ENCODE measurements around the gene MYL12B. TPM values are rescaled to one million over a fixed set of nuclear protein-coding genes. Genes with fewer than 3 reads are reported as not detected.

MYL12B gene
- total RNA-seq, 1 experiment from 2014 or later = 830 TPM

DNA sequence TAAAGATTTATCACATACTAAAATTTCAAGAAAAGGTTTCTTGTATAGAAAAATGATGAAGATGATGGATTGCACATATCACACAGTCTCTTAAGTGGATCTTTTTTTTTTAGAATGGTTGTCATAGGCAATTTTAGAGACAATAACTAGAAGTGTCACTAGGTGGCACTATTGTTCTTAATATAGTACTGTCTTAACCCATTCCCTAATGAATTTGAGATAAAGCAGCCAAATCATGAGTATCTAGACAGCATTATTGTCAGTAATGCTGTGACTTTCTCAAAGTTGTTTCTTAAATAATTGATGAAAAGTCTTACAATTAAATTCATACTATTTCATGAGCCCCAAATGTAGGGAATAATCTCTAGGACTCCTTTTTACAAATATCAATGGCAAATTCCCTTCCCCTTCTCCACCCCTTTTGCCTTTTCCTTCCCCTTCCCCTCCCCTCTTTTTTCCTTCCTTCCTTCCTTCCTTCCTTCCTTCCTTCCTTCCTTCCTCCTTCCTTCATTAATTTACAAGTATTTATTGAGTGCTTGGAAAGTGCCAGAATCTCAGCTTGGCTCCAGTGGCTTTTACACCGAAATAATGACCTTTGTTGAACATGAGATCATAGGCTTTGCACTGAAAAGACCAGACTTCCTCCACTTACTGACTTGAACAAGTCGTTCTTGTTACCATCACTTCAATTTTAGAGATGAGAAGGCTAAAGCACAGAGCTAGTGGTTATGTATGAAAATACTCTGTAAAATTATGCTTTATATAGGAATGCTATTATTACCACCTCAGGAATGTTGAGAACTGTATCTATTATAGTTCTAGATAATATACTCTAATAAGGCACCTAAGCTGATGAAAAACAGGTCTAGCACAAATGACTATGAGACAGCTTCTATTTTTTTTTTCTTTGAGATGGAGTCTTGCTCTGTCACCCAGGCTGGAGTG, 19.8 kb downstream of the MYL12B start:
- Histone ChIP-seq H3K4me1 (replicated peaks) (no peaks in the 10 kb centered on the region), H3K4me3 (no peak overlapping the region), H3K36me3 (peaks cover 27% of the 10 kb centered on the region), H3K27ac (no peak overlapping the region), H3K9me3 (replicated peaks) (no peaks in the 10 kb centered on the region), H3K27me3 (replicated peaks) (no peaks in the 10 kb centered on the region)
- DNase-seq (ENCODE audit: low read depth in 1 of 2, low spot score in 2 of 2) = peak in 1 of 2 experiments; percentile 73

- H3K4me1 ChIP-seq (replicated peaks) = no peaks in the 10 kb centered on the region
- H3K4me3 ChIP-seq = no peak overlapping the region
- H3K27me3 ChIP-seq (replicated peaks) = no peaks in the 10 kb centered on the region
- no peak for DNase-seq (ENCODE audit: low read depth in 1 of 2, low spot score in 2 of 2)
- H3K9me3 ChIP-seq (replicated peaks) = no peaks in the 10 kb centered on the region
- peaks cover 10% of the 10 kb centered on the region for H3K36me3 ChIP-seq
- no peak overlapping the region for H3K27ac ChIP-seq
These were observed 21.4 kb downstream of the MYL12B start for GRCh38 chr18:3283253-3283863.

- no peaks in the 10 kb centered on the region for H3K4me1 ChIP-seq (replicated peaks)
- DNase-seq (ENCODE audit: low read depth in 1 of 2, low spot score in 2 of 2) = no peak
- H3K9me3 ChIP-seq (replicated peaks) = no peaks in the 10 kb centered on the region
- H3K36me3 ChIP-seq = peaks cover 5% of the 10 kb centered on the region
- no peak overlapping the region for H3K4me3 ChIP-seq
- H3K27ac ChIP-seq = no peak overlapping the region
- no peaks in the 10 kb centered on the region for H3K27me3 ChIP-seq (replicated peaks)
These were observed 22.0 kb downstream of the MYL12B start for GRCh38 chr18:3283908-3284307.

GRCh38 chr18:3284501-3284900, 22.6 kb downstream of the MYL12B start:
- H3K36me3 ChIP-seq = no peaks in the 10 kb centered on the region
- H3K4me1 ChIP-seq (replicated peaks) = no peaks in the 10 kb centered on the region
- H3K27me3 ChIP-seq (replicated peaks) = no peaks in the 10 kb centered on the region
- H3K9me3 ChIP-seq (replicated peaks) = no peaks in the 10 kb centered on the region
- H3K27ac ChIP-seq = no peak overlapping the region
- no peak for DNase-seq (ENCODE audit: low read depth in 1 of 2, low spot score in 2 of 2)
- H3K4me3 ChIP-seq = no peak overlapping the region

- Histone ChIP-seq H3K4me3 (no peak overlapping the region), H3K4me1 (replicated peaks) (no peaks in the 10 kb centered on the region), H3K9me3 (replicated peaks) (no peaks in the 10 kb centered on the region), H3K27ac (no peak overlapping the region), H3K27me3 (replicated peaks) (no peaks in the 10 kb centered on the region), H3K36me3 (no peaks in the 10 kb centered on the region)
- no peak for DNase-seq (ENCODE audit: low read depth in 1 of 2, low spot score in 2 of 2)
These were observed 24.2 kb downstream of the MYL12B start for GRCh38 chr18:3286159-3286558.

GRCh38 chr18:3293196-3293951, 31.4 kb downstream of the MYL12B start:
- Histone ChIP-seq H3K4me3 (no peak overlapping the region), H3K27ac (no peak overlapping the region), H3K4me1 (replicated peaks) (no peaks in the 10 kb centered on the region), H3K9me3 (replicated peaks) (no peaks in the 10 kb centered on the region; the same call in 1 of the 2 replicates), H3K27me3 (replicated peaks) (no peaks in the 10 kb centered on the region), H3K36me3 (no peaks in the 10 kb centered on the region)
- DNase-seq (ENCODE audit: low read depth in 1 of 2, low spot score in 2 of 2) = no peak

GRCh38 chr18:3294435-3295080, 32.6 kb downstream of the MYL12B start:
- Histone ChIP-seq H3K4me3 (no peak overlapping the region), H3K9me3 (replicated peaks) (no peaks in the 10 kb centered on the region; the same call in 1 of the 2 replicates), H3K4me1 (replicated peaks) (no peaks in the 10 kb centered on the region), H3K27ac (no peak overlapping the region), H3K27me3 (replicated peaks) (no peaks in the 10 kb centered on the region), H3K36me3 (no peaks in the 10 kb centered on the region)
- no peak for DNase-seq (ENCODE audit: low read depth in 1 of 2, low spot score in 2 of 2)

DNA sequence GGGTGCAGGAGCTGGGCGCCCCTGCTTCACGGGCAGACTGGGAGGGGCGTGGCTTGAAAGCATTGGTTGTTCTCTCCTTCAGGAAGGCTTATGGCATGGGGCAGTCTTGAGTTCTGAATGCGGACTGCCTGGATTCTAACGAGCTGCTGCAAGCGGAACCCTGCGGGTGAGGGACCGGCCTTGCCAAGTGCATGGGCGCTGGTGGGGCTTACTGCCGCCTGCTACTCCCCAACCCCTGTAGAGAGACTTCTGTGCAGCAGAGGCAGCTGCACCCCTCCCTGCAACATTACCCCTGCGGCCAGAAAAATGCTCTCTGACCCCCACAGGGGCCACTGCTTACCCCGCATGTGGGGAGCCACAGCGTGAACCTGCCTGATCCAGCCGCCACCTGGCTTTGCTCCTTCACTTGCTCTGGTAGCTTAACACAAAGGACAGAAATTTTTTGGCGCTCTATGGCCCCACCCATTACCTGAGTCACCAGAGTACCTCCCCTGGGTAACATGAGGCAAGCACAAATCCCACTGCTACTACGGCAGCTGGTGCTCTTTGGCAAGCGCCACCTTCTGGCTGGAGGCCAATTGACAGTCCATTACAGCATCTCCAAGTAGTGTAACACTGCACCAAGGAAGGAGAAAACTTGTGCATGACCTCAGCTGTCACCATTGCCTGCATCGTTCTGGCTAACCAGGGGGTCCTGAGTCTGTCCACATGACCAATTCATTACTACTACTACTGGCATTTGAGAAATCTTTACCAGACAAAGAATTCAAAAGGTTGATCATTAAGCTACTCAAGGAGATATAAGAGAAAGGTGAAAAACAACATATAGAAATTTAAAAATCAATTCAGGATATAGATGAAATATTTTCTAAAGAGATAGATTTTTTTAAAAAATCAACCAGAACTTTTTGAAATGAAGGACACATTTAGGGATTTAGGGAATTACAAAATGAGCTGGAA, 35.4 kb downstream of the MYL12B start:
- Histone ChIP-seq H3K9me3 (replicated peaks) (no peaks in the 10 kb centered on the region; the same call in 1 of the 2 replicates), H3K36me3 (no peaks in the 10 kb centered on the region), H3K27me3 (replicated peaks) (no peaks in the 10 kb centered on the region), H3K4me1 (replicated peaks) (no peaks in the 10 kb centered on the region), H3K27ac (no peak overlapping the region), H3K4me3 (no peak overlapping the region)
- DNase-seq (ENCODE audit: low read depth in 1 of 2, low spot score in 2 of 2) = no peak

GRCh38 chr18:3304832-3305231, 42.9 kb downstream of the MYL12B start:
- DNase-seq (ENCODE audit: low read depth in 1 of 2, low spot score in 2 of 2) = no peak
- H3K36me3 ChIP-seq = no peaks in the 10 kb centered on the region
- H3K4me1 ChIP-seq (replicated peaks) = peaks cover 10% of the 10 kb centered on the region
- no peaks in the 10 kb centered on the region for H3K9me3 ChIP-seq (replicated peaks)
- no peaks in the 10 kb centered on the region for H3K27me3 ChIP-seq (replicated peaks)
- no peak overlapping the region for H3K27ac ChIP-seq
- no peak overlapping the region for H3K4me3 ChIP-seq

GRCh38 chr18:3305354-3305762, 43.4 kb downstream of the MYL12B start:
- H3K4me3 ChIP-seq = no peak overlapping the region
- no peaks in the 10 kb centered on the region for H3K9me3 ChIP-seq (replicated peaks)
- H3K27ac ChIP-seq = no peak overlapping the region
- H3K27me3 ChIP-seq (replicated peaks) = no peaks in the 10 kb centered on the region
- peak; percentile 28 to 60 for DNase-seq (ENCODE audit: low read depth in 1 of 2, low spot score in 2 of 2)
- H3K4me1 ChIP-seq (replicated peaks) = peaks cover 10% of the 10 kb centered on the region
- no peaks in the 10 kb centered on the region for H3K36me3 ChIP-seq

DNA sequence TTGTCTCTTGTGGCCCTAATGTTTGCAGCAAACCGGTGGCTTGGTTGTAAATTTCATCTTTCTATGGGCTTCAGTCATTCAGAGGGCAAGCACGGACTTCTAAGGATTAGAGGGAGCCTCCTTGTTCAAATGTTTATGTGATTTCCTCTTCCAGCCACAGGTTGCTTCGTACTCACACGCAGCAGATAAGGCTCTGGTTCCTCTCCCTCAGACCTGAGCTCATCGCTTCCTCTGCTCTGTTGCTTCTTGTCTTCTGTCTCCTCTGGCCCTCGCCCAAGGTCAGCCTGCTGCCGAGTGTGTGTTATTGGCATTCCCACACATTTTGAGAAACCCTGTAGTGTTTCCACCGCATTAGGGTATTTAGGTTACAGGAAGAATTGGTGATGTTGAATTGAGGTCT, 44.0 kb downstream of the MYL12B start:
- DNase-seq (ENCODE audit: low read depth in 1 of 2, low spot score in 2 of 2) = no peak
- Histone ChIP-seq H3K4me3 (no peak overlapping the region), H3K36me3 (no peaks in the 10 kb centered on the region), H3K27ac (no peak overlapping the region), H3K9me3 (replicated peaks) (no peaks in the 10 kb centered on the region), H3K27me3 (replicated peaks) (no peaks in the 10 kb centered on the region), H3K4me1 (replicated peaks) (peaks cover 10% of the 10 kb centered on the region)

DNA sequence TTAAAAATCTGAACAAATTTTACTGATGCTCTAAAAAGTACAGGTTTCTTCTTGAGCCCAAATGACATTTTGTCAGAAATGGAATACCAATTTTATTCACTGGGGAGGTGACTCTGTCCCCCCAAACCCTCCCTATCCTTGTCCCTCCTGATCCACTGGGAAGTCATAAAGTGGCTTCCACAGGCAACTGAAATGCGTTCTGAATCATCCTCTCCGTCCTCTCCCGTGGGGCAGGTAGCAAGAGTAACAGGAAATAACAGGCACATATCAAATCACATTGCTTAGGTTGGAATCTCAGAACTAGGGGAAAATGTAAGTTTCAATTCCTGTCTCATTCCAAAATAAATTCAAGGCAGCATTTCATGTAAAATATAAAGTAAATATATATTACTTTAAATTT, 44.5 kb downstream of the MYL12B start:
- DNase-seq (ENCODE audit: low read depth in 1 of 2, low spot score in 2 of 2) = no peak
- Histone ChIP-seq H3K9me3 (replicated peaks) (no peaks in the 10 kb centered on the region), H3K27ac (no peak overlapping the region)

More for the DNA sequence above, 44.5 kb downstream of the MYL12B start:
- H3K4me1 ChIP-seq (replicated peaks) = peaks cover 10% of the 10 kb centered on the region
- H3K27me3 ChIP-seq (replicated peaks) = no peaks in the 10 kb centered on the region
- no peak overlapping the region for H3K4me3 ChIP-seq
- H3K36me3 ChIP-seq = no peaks in the 10 kb centered on the region

Data from SJSA1 (cell line).